HepG2 (cell line): ENCODE results near the gene ANKDD1A. TPM values are rescaled to one million over a fixed set of nuclear protein-coding genes. Genes with fewer than 3 reads are reported as not detected.
A peak's percentile ranks its signal among the peaks of the same experiment; 100 is the strongest.

ENCODE experiments used
- ATAC-seq: fragments of 200-7000 bp; cut with Tn5 transposase; 3 replicates; pipeline ENCODE4 v1.9.1; 2020; ENCODE audit warnings: mild to moderate bottlenecking, moderate library complexity
- BruUV-seq: library from RNA; stranded (reverse); fragments of 400-500 nt; replicated peaks from 2 replicates; lab custom pipeline; 2021; lab: Mats Ljungman, UMichigan
- CTCF ChIA-PET: fragments of 300-600 bp; formaldehyde crosslinking; extraction: SDS; loops from one replicate; lab custom pipeline; 2021; ENCODE audit warnings: low total read pairs, inconsistent platforms, low intra/inter-chr PET ratio; lab: Yijun Ruan, JAX
- POLR2A ChIA-PET: fragments of 350-600 bp; sonication (Branson Sonifier 250); formaldehyde crosslinking; loops from one replicate; lab custom pipeline; 2020; ENCODE audit warnings: antibody characterized with exemption, inconsistent platforms; lab: Yijun Ruan, JAX
- DNase-seq: peaks from one replicate; pipeline ENCODE4 v3.0.0-alpha.2; 2015; ENCODE audit warnings: low spot score
- FAIRE-seq: peaks from 3 replicates; lab custom pipeline; 2011; peaks lifted over from hg19 to GRCh38; lab: Jason Lieb, UNC
- H2AFZ ChIP-seq: one replicate; pipeline ENCODE4 v1.6.1; 2011; ENCODE audit warnings: low read length, inconsistent platforms
- H3K27ac ChIP-seq: fragments of 300-600 bp; 3 replicates; pipeline ENCODE4 v1.8.0; 2011; ENCODE audit warnings: mixed run types, mild to moderate bottlenecking, mixed read lengths, low read length, inconsistent platforms; ENCODE audit not compliant: insufficient read depth; ENCODE audit errors: extremely low read length
- H3K27me3 ChIP-seq, 2 experiments: fragments of 200-600 bp in 1 of 2; 2 replicates in 1 of 2; 3 replicates in 1 of 2; pipeline versions ENCODE4 v1.6.0 to v1.8.0; 2011; ENCODE audit warnings: low read length in 2 of 2, mild to moderate bottlenecking in 2 of 2, moderate library complexity in 2 of 2, inconsistent platforms in 1 of 2; ENCODE audit not compliant: insufficient read depth in 2 of 2, control insufficient read depth in 1 of 2
- H3K36me3 ChIP-seq, 2 experiments: fragments of 200-600 bp in 1 of 2; replicated peaks in 1 of 2; 2 replicates in 1 of 2; 3 replicates in 1 of 2; pipeline versions ENCODE4 v1.5.1 to v1.8.0; 2011; ENCODE audit warnings: low read length in 2 of 2, inconsistent platforms in 1 of 2; ENCODE audit not compliant: insufficient read depth in 2 of 2, control insufficient read depth in 1 of 2
- H3K4me1 ChIP-seq: 2 replicates; pipeline ENCODE4 v1.5.1; 2012; ENCODE audit warnings: low read length, inconsistent platforms; ENCODE audit not compliant: insufficient read depth
- H3K4me2 ChIP-seq: 2 replicates; pipeline ENCODE4 v1.6.0; 2011; ENCODE audit warnings: low read depth, low read length, inconsistent platforms
- H3K4me3 ChIP-seq, 3 experiments: fragments of 200-600 bp in 1 of 3; sonication (generic), shearing (Covaris generic) in 1 of 3; replicated peaks in 1 of 3; 2 replicates each; pipeline ENCODE4 v1.5.1; 2011 to 2016; ENCODE audit warnings: low read length in 3 of 3, inconsistent platforms in 2 of 3, low read depth in 2 of 3, mild to moderate bottlenecking in 2 of 3, control low read depth in 1 of 3, mixed read lengths in 1 of 3; ENCODE audit not compliant: insufficient read depth in 1 of 3
- H3K79me2 ChIP-seq: one replicate; pipeline ENCODE4 v1.6.1; 2011; ENCODE audit warnings: low read length, inconsistent platforms; ENCODE audit not compliant: insufficient read depth
- H3K9ac ChIP-seq: 2 replicates; pipeline ENCODE4 v1.6.0; 2011; ENCODE audit warnings: mild to moderate bottlenecking, low read depth, low read length, inconsistent platforms; ENCODE audit not compliant: insufficient read depth
- H3K9me3 ChIP-seq: 2 replicates; pipeline ENCODE4 v1.5.1; 2012; ENCODE audit warnings: mild to moderate bottlenecking, low read length
- H4K20me1 ChIP-seq: 2 replicates; pipeline ENCODE4 v1.6.0; 2011; ENCODE audit warnings: inconsistent platforms, mild to moderate bottlenecking, low read length, moderate library complexity; ENCODE audit not compliant: insufficient read depth
- NFE2L2 ChIP-seq: fragments of 150-350 bp; IDR thresholded peaks from 2 replicates; pipeline ENCODE4 v1.6.1; 2014; ENCODE audit warnings: low read length
- THYN1 ChIP-seq: sonication (generic); formaldehyde crosslinking; IDR thresholded peaks from 2 replicates; pipeline ENCODE4 v1.8.1; 2023; ENCODE audit warnings: low read depth, mild to moderate bottlenecking, moderate library complexity, missing genetic modification reagents, borderline replicate concordance
- ZFX ChIP-seq: sonication (generic); formaldehyde crosslinking; IDR thresholded peaks from 2 replicates; pipeline ENCODE4 v1.4.0; 2020; ENCODE audit warnings: mild to moderate bottlenecking, low read depth, missing genetic modification reagents, moderate library complexity
- ZNF263 ChIP-seq: sonication (generic); formaldehyde crosslinking; IDR thresholded peaks from 2 replicates; pipeline ENCODE4 v1.4.0; 2020; ENCODE audit warnings: missing genetic modification reagents
- ZNF30 ChIP-seq: sonication (generic); formaldehyde crosslinking; IDR thresholded peaks from 2 replicates; pipeline ENCODE4 v1.5.0; 2020; ENCODE audit warnings: mild to moderate bottlenecking, missing genetic modification reagents
- ZNF687 ChIP-seq: sonication (generic); formaldehyde crosslinking; IDR thresholded peaks from 2 replicates; pipeline ENCODE4 v1.5.1; 2020; ENCODE audit warnings: mild to moderate bottlenecking, missing genetic modification reagents, moderate library complexity
- WGBS: methylation state at CpG from one replicate; pipeline ENCODE4 v1.1.6; 2017; ENCODE audit warnings: low lambda C conversion rate; 5-methylcytosine and 5-hydroxymethylcytosine counted together
- in situ Hi-C: cut with HindIII; loops from 2 replicates; pipeline ENCODE4 v1.10.0; 2017; ENCODE audit warnings: low pct_unique_long_range_greater_than_20kb; ENCODE audit not compliant: extremely low pct_ligation_motif_present
- intact Hi-C: fragments of 100-400 bp; cut with micrococcal nuclease; formaldehyde crosslinking; loops from one replicate; pipeline ENCODE4 v1.10.0; 2022; ENCODE audit not compliant: unreplicated experiment
- polyA plus RNA-seq, 8 experiments: library from polyadenylated mRNA; depleted of rRNA in 3 of 8; stranded (reverse) in 7 of 8; unstranded in 1 of 8; fragments of >200 nt; fragmentation: Illumina TruSeq in 4 of 8; extraction: Trizol in 4 of 8; gene quantifications; 2 replicates each; pipeline versions ENCODE4 v1.2.1 to v1.2.3, GENCODE V29; 2011 to 2016; ENCODE audit warnings: low read depth in 4 of 8, missing spikeins in 1 of 8, mixed read lengths in 1 of 8; ENCODE audit not compliant: insufficient read depth in 1 of 8
- total RNA-seq, 5 experiments: library from RNA; depleted of rRNA; stranded (reverse); fragments of >200 nt; fragmentation: Illumina TruSeq; extraction: Trizol; gene quantifications; 2 replicates each; pipeline ENCODE4 v1.2.3, GENCODE V29; 2016; ENCODE audit warnings: low read depth in 1 of 5

Gene ANKDD1A
- total and polyA plus RNA-seq, 2 of the 13 experiments (the other 11 are each of a cell fraction or from before 2014, with no cell fraction given): 0.11 to 0.48 TPM

GRCh38 chr15:64905119-64905831, 6.4 kb upstream of the ANKDD1A start (continued):
- TF ChIP-seq ZNF687: peak; percentile 51; the same call in 1 of the 2 replicates
- TF ChIP-seq ZNF30 (CRISPR knock-in tag): no peak
- TF ChIP-seq THYN1 (CRISPR knock-in tag): no peak
- TF ChIP-seq NFE2L2: no peak

DNA sequence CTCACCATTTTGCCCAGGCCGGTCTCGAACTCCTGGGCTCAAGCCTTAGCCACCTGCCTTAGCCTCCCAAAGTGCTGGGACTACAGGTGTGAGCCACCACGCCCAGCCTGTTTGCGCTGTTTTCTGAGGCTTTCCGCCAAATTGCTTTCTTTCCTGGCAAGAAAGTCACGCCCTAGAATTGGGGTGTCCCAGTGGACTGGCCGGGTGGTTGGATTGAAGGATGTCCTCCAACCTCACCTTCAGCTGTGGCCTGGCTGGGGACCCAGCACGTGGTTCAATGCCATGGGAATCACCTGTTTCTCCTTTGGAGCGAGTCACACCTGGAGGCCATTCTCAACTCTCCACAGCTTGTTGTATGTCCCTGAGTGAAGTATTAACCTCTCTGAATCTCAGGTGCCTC, 5.8 kb upstream of the ANKDD1A start:
- TF ChIP-seq ZFX (CRISPR knock-in tag): 0 out of 2 replicates have a peak, but pooled peaks have one; percentile 3
- no peak for TF ChIP-seq ZNF263 (CRISPR knock-in tag)
- peaks cover 4% of the 10 kb centered on the region; the same call in 1 of the 2 replicates for H3K4me1 ChIP-seq
- H3K27me3 ChIP-seq: 0 out of 5 replicates have a peak, but pooled peaks cover 0 to 5% of the 10 kb centered on the region in 2 experiments
- BruUV-seq: no TSS peak
- POLR2A ChIA-PET: no interaction called here
- no peak for FAIRE-seq
- H3K4me3 ChIP-seq: no peak overlapping the region
- CTCF ChIA-PET: interaction anchor here (0.8 to 1.6 kb wide), 2 partner anchors 174 to 178 kb away, joined by 4 to 20 read pairs; no protein-coding TSS in a partner anchor
- no peak overlapping the region for H2AFZ ChIP-seq
- no peaks in the 10 kb centered on the region for H3K36me3 ChIP-seq
- no peaks in the 10 kb centered on the region for H3K79me2 ChIP-seq
- no peak for DNase-seq
- H3K9me3 ChIP-seq: peaks cover 10% of the 10 kb centered on the region
- in situ Hi-C loops: no loop called here
- intact Hi-C loops: loop anchor here (1.0 kb wide), 1 partner anchor 175 kb away; no protein-coding TSS in a partner anchor
- no peak for ATAC-seq
- H4K20me1 ChIP-seq: no peaks in the 10 kb centered on the region
- H3K4me2 ChIP-seq: no peak overlapping the region
- 66% methylated on average over 7 of the region's 9 CpGs for WGBS
- no peak overlapping the region for H3K27ac ChIP-seq
- H3K9ac ChIP-seq: no peak overlapping the region
